GM18508 (cell line): Measurements from ENCODE around the gene GGA1.

Source experiments
- ATAC-seq: cut with Tn5 transposase; IDR thresholded peaks from one replicate; pipeline ENCODE4 v1.9.1; 2021; ENCODE audit warnings: moderate number of reproducible peaks; ENCODE audit not compliant: insufficient read depth, unreplicated experiment

Gene GGA1

GRCh38 chr22:37669586-37669985, 61.0 kb downstream of the GGA1 start:
- no peak for ATAC-seq

GRCh38 chr22:37672206-37672919, 63.7 kb downstream of the GGA1 start:
- ATAC-seq, result no peak

- ATAC-seq, result no peak
Measured at GRCh38 chr22:37672920-37673455, 64.4 kb downstream of the GGA1 start.

GRCh38 chr22:37674248-37674647, 65.6 kb downstream of the GGA1 start:
- no peak for ATAC-seq

GRCh38 chr22:37674951-37675929, 66.6 kb downstream of the GGA1 start, which contains the start of gene LGALS1:
TSS of gene LGALS1 (plus strand) at chr22:37675636. CDS start at chr22:37675703, 67 bp downstream.
- no peak for ATAC-seq

GRCh38 chr22:37675930-37676735, 67.5 kb downstream of the GGA1 start:
- no peak for ATAC-seq

- ATAC-seq, result no peak
Measured at GRCh38 chr22:37676736-37677492, 68.3 kb downstream of the GGA1 start.

- ATAC-seq, result no peak
Measured at GRCh38 chr22:37677493-37677974, 68.9 kb downstream of the GGA1 start.

GRCh38 chr22:37678372-37678771, 69.7 kb downstream of the GGA1 start:
- no peak for ATAC-seq

- ATAC-seq, result no peak
Measured at GRCh38 chr22:37679670-37680069, 71.0 kb downstream of the GGA1 start.

GRCh38 chr22:37680191-37680851, 71.7 kb downstream of the GGA1 start:
- no peak for ATAC-seq

GRCh38 chr22:37681001-37681424, 72.4 kb downstream of the GGA1 start:
- ATAC-seq, result no peak

- ATAC-seq, result no peak
Measured at GRCh38 chr22:37681556-37682049, 73.0 kb downstream of the GGA1 start.
